ENCODE results near the gene ADCY2. TPM values are rescaled to one million over a fixed set of nuclear protein-coding genes. Genes with fewer than 3 reads are reported as not detected.

The ADCY2 gene
- total and polyA plus RNA-seq, 2 of the 13 experiments (the other 11 are each of a cell fraction or from before 2014, with no cell fraction given): not detected

- 0 out of 2 replicates have a peak, but pooled peaks have one; percentile 7 for TF ChIP-seq TFAP4 (IDR thresholded peaks at IDR 0.05; ENCODE audit: borderline replicate concordance, low read depth)
- TF ChIP-seq, protein P1, sequence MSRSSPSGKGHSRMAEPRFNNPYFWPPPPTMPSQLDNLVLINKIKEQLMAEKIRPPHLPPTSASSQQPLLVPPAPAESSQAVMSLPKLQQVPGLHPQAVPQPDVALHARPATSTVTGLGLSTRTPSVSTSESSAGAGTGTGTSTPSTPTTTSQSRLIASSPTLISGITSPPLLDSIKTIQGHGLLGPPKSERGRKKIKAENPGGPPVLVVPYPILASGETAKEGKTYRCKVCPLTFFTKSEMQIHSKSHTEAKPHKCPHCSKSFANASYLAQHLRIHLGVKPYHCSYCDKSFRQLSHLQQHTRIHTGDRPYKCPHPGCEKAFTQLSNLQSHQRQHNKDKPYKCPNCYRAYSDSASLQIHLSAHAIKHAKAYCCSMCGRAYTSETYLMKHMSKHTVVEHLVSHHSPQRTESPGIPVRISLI (CRISPR knock-in tag; IDR thresholded peaks at IDR 0.05; ENCODE audit: borderline replicate concordance): no peak; the same call in 1 of the 2 replicates
- peak; percentile 39; the same call in 1 of the 2 replicates for TF ChIP-seq ZNF792 (CRISPR knock-in tag; IDR thresholded peaks at IDR 0.05)
- TF ChIP-seq TOE1 (CRISPR knock-in tag; IDR thresholded peaks at IDR 0.05): no peak
- TF ChIP-seq ZNF547 (CRISPR knock-in tag; IDR thresholded peaks at IDR 0.05): peak; percentile 93
- TF ChIP-seq, protein P2, sequence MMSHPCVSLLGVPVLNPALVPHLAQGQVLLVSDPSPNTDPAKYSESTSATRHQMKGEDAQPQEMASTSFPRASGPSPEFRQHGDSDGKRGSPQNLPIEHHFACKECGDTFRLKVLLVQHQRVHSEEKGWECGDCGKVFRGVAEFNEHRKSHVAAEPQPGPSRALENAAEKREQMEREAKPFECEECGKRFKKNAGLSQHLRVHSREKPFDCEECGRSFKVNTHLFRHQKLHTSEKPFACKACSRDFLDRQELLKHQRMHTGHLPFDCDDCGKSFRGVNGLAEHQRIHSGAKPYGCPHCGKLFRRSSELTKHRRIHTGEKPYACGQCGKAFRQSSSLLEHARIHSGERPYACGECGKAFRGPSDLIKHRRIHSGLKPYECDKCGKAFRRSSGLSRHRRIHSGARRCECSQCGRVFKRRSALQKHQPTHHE (CRISPR knock-in tag; IDR thresholded peaks at IDR 0.05; ENCODE audit: borderline replicate concordance): no peak
- TF ChIP-seq ARHGAP35 (CRISPR knock-in tag; IDR thresholded peaks at IDR 0.05; ENCODE audit: borderline replicate concordance): no peak
- TF ChIP-seq POGK (CRISPR knock-in tag; conservative IDR thresholded peaks at IDR 0.05): peak; percentile 74; the same call in 1 of the 2 replicates
- TF ChIP-seq HBP1 (CRISPR knock-in tag; IDR thresholded peaks at IDR 0.05; ENCODE audit: low read depth): 0 out of 2 replicates have a peak, but pooled peaks have one; percentile 25
- no peak; the same call in 1 of the 2 replicates for TF ChIP-seq ERF (CRISPR knock-in tag; IDR thresholded peaks at IDR 0.05)
- TF ChIP-seq FOXA1 (IDR thresholded peaks at IDR 0.05): no peak
- no peak for TF ChIP-seq FOXA1 (CRISPR knock-in tag; IDR thresholded peaks at IDR 0.05)
- TF ChIP-seq ZZZ3 (CRISPR knock-in tag; IDR thresholded peaks at IDR 0.05; ENCODE audit: borderline replicate concordance): peak; percentile 67; the same call in 1 of the 2 replicates
- TF ChIP-seq, protein P3, sequence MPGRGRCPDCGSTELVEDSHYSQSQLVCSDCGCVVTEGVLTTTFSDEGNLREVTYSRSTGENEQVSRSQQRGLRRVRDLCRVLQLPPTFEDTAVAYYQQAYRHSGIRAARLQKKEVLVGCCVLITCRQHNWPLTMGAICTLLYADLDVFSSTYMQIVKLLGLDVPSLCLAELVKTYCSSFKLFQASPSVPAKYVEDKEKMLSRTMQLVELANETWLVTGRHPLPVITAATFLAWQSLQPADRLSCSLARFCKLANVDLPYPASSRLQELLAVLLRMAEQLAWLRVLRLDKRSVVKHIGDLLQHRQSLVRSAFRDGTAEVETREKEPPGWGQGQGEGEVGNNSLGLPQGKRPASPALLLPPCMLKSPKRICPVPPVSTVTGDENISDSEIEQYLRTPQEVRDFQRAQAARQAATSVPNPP (CRISPR knock-in tag; IDR thresholded peaks at IDR 0.05): no peak
- no peak for TF ChIP-seq ZNF761 (CRISPR knock-in tag; conservative IDR thresholded peaks at IDR 0.05)
- TF ChIP-seq ZBTB7B (CRISPR knock-in tag; IDR thresholded peaks at IDR 0.05): peak; percentile 99
- TF ChIP-seq ISX (CRISPR knock-in tag; conservative IDR thresholded peaks at IDR 0.05): peak; percentile 36
- no peak for TF ChIP-seq ZNF569 (CRISPR knock-in tag; IDR thresholded peaks at IDR 0.05; ENCODE audit: borderline replicate concordance)
- TF ChIP-seq, protein P4, sequence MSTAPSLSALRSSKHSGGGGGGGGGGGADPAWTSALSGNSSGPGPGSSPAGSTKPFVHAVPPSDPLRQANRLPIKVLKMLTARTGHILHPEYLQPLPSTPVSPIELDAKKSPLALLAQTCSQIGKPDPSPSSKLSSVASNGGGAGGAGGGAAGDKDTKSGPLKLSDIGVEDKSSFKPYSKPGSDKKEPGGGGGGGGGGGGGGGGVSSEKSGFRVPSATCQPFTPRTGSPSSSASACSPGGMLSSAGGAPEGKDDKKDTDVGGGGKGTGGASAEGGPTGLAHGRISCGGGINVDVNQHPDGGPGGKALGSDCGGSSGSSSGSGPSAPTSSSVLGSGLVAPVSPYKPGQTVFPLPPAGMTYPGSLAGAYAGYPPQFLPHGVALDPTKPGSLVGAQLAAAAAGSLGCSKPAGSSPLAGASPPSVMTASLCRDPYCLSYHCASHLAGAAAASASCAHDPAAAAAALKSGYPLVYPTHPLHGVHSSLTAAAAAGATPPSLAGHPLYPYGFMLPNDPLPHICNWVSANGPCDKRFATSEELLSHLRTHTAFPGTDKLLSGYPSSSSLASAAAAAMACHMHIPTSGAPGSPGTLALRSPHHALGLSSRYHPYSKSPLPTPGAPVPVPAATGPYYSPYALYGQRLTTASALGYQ (CRISPR knock-in tag; IDR thresholded peaks at IDR 0.05): no peak; the same call in 1 of the 2 replicates
- peak; percentile 81 for TF ChIP-seq KAT8 (CRISPR knock-in tag; IDR thresholded peaks at IDR 0.05)
Measured at GRCh38 chr5:7868773-7869473, 473.0 kb downstream of the ADCY2 start, which contains the start of the genes FASTKD3 and MTRR (continued).
